Hepatocyte (in vitro differentiated cells): ENCODE results near the gene SHROOM4. TPM values are rescaled to one million over a fixed set of nuclear protein-coding genes. Genes with fewer than 3 reads are reported as not detected.

ENCODE experiments used
- DNase-seq: peaks from one replicate; pipeline ENCODE4 v3.0.0-alpha.2; 2016; ENCODE audit warnings: low spot score
- H2AFZ ChIP-seq: fragments of 200-600 bp; sonication (generic); 2 replicates; pipeline ENCODE4 v1.6.0; 2016; ENCODE audit warnings: antibody characterized with exemption, mild to moderate bottlenecking
- H3K27ac ChIP-seq: fragments of 200-600 bp; sonication (generic); 2 replicates; pipeline ENCODE4 v1.5.1; 2016; ENCODE audit warnings: mild to moderate bottlenecking
- H3K27me3 ChIP-seq: fragments of 200-600 bp; sonication (generic); 2 replicates; pipeline ENCODE4 v1.6.1; 2016
- H3K36me3 ChIP-seq: fragments of 200-600 bp; sonication (generic); replicated peaks from 2 replicates; pipeline ENCODE4 v1.5.1; 2016; ENCODE audit warnings: low read depth; ENCODE audit not compliant: insufficient read depth
- H3K4me1 ChIP-seq: fragments of 200-600 bp; sonication (generic); 2 replicates; pipeline ENCODE4 v1.5.1; 2016; ENCODE audit warnings: mild to moderate bottlenecking, moderate library complexity; ENCODE audit not compliant: insufficient read depth
- H3K4me2 ChIP-seq: fragments of 200-600 bp; sonication (generic); 2 replicates; pipeline ENCODE4 v1.6.0; 2016
- H3K4me3 ChIP-seq: fragments of 200-600 bp; sonication (generic); 2 replicates; pipeline ENCODE4 v1.5.1; 2016; ENCODE audit warnings: mild to moderate bottlenecking
- H3K79me2 ChIP-seq: fragments of 200-600 bp; sonication (generic); 2 replicates; pipeline ENCODE4 v1.6.0; 2017; ENCODE audit warnings: mild to moderate bottlenecking
- H3K9me2 ChIP-seq: fragments of 200-600 bp; sonication (generic); replicated peaks from 2 replicates; pipeline ENCODE4 v1.6.0; 2017; ENCODE audit warnings: mild to moderate bottlenecking; ENCODE audit not compliant: insufficient read depth
- H3K9me3 ChIP-seq: fragments of 200-600 bp; sonication (generic); 2 replicates; pipeline ENCODE4 v1.5.1; 2016; ENCODE audit warnings: low read depth, mild to moderate bottlenecking
- H4K20me1 ChIP-seq: fragments of 200-600 bp; sonication (generic); 2 replicates; pipeline ENCODE4 v1.6.0; 2016; ENCODE audit warnings: mild to moderate bottlenecking; ENCODE audit not compliant: insufficient read depth, poor library complexity, severe bottlenecking
- EZH2 ChIP-seq: fragments of 200-600 bp; sonication (generic); IDR thresholded peaks from 2 replicates; pipeline ENCODE4 v1.6.1; 2016; ENCODE audit warnings: antibody characterized with exemption, mild to moderate bottlenecking, borderline replicate concordance
- EZH2phosphoT487 ChIP-seq: fragments of 200-600 bp; sonication (generic); IDR thresholded peaks from one replicate; pipeline ENCODE4 v1.6.1; 2018; ENCODE audit warnings: antibody characterized with exemption, mild to moderate bottlenecking, low read depth, moderate library complexity; ENCODE audit not compliant: unreplicated experiment, severe bottlenecking
- WGBS: methylation state at CpG from one replicate; pipeline ENCODE4 v1.1.6; 2016; ENCODE audit warnings: low lambda C conversion rate; ENCODE audit errors: missing lambda C conversion rate; 5-methylcytosine and 5-hydroxymethylcytosine counted together
- polyA plus RNA-seq: library from polyadenylated mRNA; unstranded; fragments of >200 nt; fragmentation: Nextera tagmentation; extraction: Ambion mirVana; gene quantifications from 2 replicates; pipeline ENCODE4 v1.2.1, GENCODE V29; 2016
- total RNA-seq: library from RNA; depleted of rRNA; stranded (reverse); fragments of >200 nt; gene quantifications from 2 replicates; pipeline ENCODE4 v1.2.3, GENCODE V29; 2014
- TF ChIP-seq, protein P1 (sequence below): fragments of 200-600 bp; sonication (generic); IDR thresholded peaks from 2 replicates; pipeline ENCODE4 v1.5.1; 2016; ENCODE audit warnings: antibody characterized with exemption, mild to moderate bottlenecking; ENCODE audit not compliant: poor library complexity

The SHROOM4 gene
- total and polyA plus RNA-seq, 2 experiments from 2014 or later = 1.6 to 7.1 TPM

DNA sequence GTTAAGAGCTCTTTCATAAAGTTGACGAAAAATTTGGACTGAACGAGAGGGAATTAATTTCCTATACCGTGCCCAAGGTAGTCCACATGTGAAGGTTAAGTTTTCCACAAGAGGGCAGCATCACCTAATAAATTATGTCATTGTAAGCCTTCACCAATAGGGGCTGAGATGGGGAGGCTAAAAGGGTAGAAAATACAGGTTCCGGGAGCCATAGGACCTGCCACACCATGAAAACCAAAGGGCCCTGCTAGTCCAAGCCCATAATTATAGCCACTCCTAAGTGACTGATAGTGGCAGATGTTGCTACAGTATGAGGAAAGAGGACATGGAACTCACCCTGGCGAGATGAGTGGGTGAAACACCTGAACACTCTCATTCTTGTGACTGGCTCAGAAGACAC is 122.2 kb downstream of the SHROOM4 start:
- DNase-seq = peak; percentile 63
- H3K4me1 ChIP-seq = no peaks in the 10 kb centered on the region
- no peaks in the 10 kb centered on the region for H3K36me3 ChIP-seq
- no peaks in the 10 kb centered on the region for H4K20me1 ChIP-seq
- H3K9me2 ChIP-seq = no peaks in the 10 kb centered on the region
- TF ChIP-seq, protein P1, sequence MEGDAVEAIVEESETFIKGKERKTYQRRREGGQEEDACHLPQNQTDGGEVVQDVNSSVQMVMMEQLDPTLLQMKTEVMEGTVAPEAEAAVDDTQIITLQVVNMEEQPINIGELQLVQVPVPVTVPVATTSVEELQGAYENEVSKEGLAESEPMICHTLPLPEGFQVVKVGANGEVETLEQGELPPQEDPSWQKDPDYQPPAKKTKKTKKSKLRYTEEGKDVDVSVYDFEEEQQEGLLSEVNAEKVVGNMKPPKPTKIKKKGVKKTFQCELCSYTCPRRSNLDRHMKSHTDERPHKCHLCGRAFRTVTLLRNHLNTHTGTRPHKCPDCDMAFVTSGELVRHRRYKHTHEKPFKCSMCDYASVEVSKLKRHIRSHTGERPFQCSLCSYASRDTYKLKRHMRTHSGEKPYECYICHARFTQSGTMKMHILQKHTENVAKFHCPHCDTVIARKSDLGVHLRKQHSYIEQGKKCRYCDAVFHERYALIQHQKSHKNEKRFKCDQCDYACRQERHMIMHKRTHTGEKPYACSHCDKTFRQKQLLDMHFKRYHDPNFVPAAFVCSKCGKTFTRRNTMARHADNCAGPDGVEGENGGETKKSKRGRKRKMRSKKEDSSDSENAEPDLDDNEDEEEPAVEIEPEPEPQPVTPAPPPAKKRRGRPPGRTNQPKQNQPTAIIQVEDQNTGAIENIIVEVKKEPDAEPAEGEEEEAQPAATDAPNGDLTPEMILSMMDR = peak; percentile 56
- TF ChIP-seq EZH2phosphoT487 = no peak
- no peaks in the 10 kb centered on the region for H3K79me2 ChIP-seq
- H3K4me2 ChIP-seq = no peak overlapping the region
- no peaks in the 10 kb centered on the region for H3K27me3 ChIP-seq
- H3K4me3 ChIP-seq = no peak overlapping the region
- H3K27ac ChIP-seq = no peak overlapping the region
- H2AFZ ChIP-seq = no peak overlapping the region
- 43% methylated on average over 5 of the region's 5 CpGs for WGBS
- no peaks in the 10 kb centered on the region for H3K9me3 ChIP-seq

DNA sequence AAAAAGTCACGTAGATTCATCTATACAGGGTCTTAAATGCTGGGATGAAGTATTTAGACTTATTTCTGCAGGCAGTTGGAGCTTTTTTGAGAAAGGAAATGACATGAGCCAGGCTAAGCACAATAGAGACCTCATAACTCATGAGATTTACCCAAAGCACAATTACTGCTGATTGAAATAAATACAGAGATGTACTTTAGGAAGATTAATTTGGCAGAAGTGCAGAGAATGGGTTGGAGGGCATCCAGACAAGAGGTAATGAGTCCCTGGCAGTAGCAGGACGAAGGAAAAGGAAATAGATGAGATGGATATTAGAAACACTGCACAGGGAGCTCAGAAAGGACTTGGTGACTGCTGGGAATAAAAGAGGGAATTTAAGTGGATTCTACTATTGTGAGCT is 129.1 kb downstream of the SHROOM4 start:
- no peak for TF ChIP-seq EZH2phosphoT487
- no peak for TF ChIP-seq EZH2
- TF ChIP-seq, protein P1 = no peak
- Histone ChIP-seq H3K4me1 (no peaks in the 10 kb centered on the region), H3K79me2 (no peaks in the 10 kb centered on the region), H3K4me3 (no peak overlapping the region), H2AFZ (no peak overlapping the region), H3K36me3 (no peaks in the 10 kb centered on the region), H3K9me2 (no peaks in the 10 kb centered on the region), H3K9me3 (peaks cover 3% of the 10 kb centered on the region), H3K4me2 (no peak overlapping the region), H4K20me1 (no peaks in the 10 kb centered on the region), H3K27me3 (no peaks in the 10 kb centered on the region), H3K27ac (no peak overlapping the region)
- WGBS = 59% methylated on average over 2 of the region's 2 CpGs
- no peak for DNase-seq

DNA sequence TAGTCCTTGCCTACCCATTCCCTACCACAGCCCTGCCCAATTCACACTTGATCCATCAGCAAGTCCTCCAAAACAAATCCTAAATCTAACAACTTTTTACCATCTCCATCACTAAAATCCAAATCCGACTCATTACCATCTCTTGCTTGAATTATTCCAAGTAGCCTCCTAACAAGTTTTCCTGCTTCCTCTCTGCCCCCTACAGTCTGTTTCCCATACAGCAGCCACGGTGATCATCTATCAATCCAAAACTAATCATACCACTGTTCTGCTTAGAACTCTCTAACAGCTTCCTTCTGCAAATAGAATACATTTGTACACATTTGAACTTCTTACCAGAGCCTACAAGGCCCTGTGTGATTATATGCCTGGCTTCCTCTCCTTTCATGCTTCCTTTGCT is 133.0 kb downstream of the SHROOM4 start:
- Histone ChIP-seq H3K4me1 (no peaks in the 10 kb centered on the region), H3K27ac (no peak overlapping the region), H3K9me3 (peaks cover 3% of the 10 kb centered on the region), H3K79me2 (no peaks in the 10 kb centered on the region), H3K4me3 (no peak overlapping the region), H3K27me3 (no peaks in the 10 kb centered on the region), H3K4me2 (no peak overlapping the region), H4K20me1 (no peaks in the 10 kb centered on the region), H2AFZ (no peak overlapping the region), H3K36me3 (no peaks in the 10 kb centered on the region), H3K9me2 (no peaks in the 10 kb centered on the region)
- whole genome bisulfite sequencing = 64% methylated on average over 2 of the region's 2 CpGs
- TF ChIP-seq, protein P1 = peak; percentile 22
- no peak for TF ChIP-seq EZH2phosphoT487
- DNase-seq = no peak

DNA sequence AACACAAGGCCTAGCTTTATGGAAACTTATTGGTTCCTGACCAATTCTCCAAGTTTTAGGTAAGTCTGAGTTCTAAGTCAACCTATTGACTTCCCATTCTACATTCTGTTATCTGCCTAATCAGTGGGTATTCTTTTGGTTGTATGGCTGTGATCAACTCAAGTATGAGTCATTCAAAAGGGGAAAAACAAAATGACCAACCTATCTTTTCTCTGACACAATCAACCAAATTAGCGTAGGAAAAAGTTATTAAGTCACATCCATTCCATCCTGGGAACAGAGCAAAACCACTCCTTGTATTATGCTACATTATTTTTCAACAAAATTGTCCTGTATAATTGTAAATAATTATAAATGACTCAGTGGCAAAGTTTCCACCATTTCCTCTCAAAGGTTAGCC is 136.2 kb downstream of the SHROOM4 start:
- Histone ChIP-seq H3K9me2 (no peaks in the 10 kb centered on the region), H3K27me3 (no peaks in the 10 kb centered on the region), H3K4me3 (no peak overlapping the region), H4K20me1 (no peaks in the 10 kb centered on the region), H2AFZ (no peak overlapping the region), H3K9me3 (no peaks in the 10 kb centered on the region), H3K27ac (no peak overlapping the region), H3K36me3 (no peaks in the 10 kb centered on the region), H3K4me1 (no peaks in the 10 kb centered on the region), H3K4me2 (no peak overlapping the region), H3K79me2 (no peaks in the 10 kb centered on the region)
- 67% methylated on average over 1 of the region's 1 CpG for WGBS
- DNase-seq = no peak
- TF ChIP-seq EZH2 (no peak), EZH2phosphoT487 (no peak)
- TF ChIP-seq, protein P1 = no peak
